HL-60 (cell line): ENCODE results near the gene FZR1.

Source experiments
- GABPA ChIP-seq: IDR thresholded peaks from 2 replicates; pipeline ENCODE4 v1.6.1; 2012; ENCODE audit warnings: low read depth
- POLR2AphosphoS5 ChIP-seq: IDR thresholded peaks from 2 replicates; pipeline ENCODE4 v1.6.1; 2012; ENCODE audit warnings: low read depth
- REST ChIP-seq: IDR thresholded peaks from 2 replicates; pipeline ENCODE4 v1.6.1; 2012; ENCODE audit warnings: low read depth; ENCODE audit not compliant: insufficient replicate concordance
- SPI1 ChIP-seq: IDR thresholded peaks from 2 replicates; pipeline ENCODE4 v1.6.1; 2012; ENCODE audit warnings: low read depth, mild to moderate bottlenecking, borderline replicate concordance
- TF ChIP-seq, protein P1 (sequence below): IDR thresholded peaks from one replicate; pipeline ENCODE4 v1.5.1; 2011; ENCODE audit warnings: low read length, control low read depth, inconsistent platforms; ENCODE audit not compliant: insufficient read depth

GRCh38 chr19:3517638-3518037, 11.5 kb downstream of the FZR1 start:
- TF ChIP-seq, protein P1, sequence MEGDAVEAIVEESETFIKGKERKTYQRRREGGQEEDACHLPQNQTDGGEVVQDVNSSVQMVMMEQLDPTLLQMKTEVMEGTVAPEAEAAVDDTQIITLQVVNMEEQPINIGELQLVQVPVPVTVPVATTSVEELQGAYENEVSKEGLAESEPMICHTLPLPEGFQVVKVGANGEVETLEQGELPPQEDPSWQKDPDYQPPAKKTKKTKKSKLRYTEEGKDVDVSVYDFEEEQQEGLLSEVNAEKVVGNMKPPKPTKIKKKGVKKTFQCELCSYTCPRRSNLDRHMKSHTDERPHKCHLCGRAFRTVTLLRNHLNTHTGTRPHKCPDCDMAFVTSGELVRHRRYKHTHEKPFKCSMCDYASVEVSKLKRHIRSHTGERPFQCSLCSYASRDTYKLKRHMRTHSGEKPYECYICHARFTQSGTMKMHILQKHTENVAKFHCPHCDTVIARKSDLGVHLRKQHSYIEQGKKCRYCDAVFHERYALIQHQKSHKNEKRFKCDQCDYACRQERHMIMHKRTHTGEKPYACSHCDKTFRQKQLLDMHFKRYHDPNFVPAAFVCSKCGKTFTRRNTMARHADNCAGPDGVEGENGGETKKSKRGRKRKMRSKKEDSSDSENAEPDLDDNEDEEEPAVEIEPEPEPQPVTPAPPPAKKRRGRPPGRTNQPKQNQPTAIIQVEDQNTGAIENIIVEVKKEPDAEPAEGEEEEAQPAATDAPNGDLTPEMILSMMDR: no peak
- TF ChIP-seq SPI1 (no peak), REST (no peak), POLR2AphosphoS5 (no peak), GABPA (no peak)
